ENCODE results near the gene CCDC186. TPM values are rescaled to one million over a fixed set of nuclear protein-coding genes. Genes with fewer than 3 reads are reported as not detected.

CCDC186 gene
- total RNA-seq, 6 experiments from 2014 or later: 10.9 to 14.7 (median 12.6) TPM

DNA sequence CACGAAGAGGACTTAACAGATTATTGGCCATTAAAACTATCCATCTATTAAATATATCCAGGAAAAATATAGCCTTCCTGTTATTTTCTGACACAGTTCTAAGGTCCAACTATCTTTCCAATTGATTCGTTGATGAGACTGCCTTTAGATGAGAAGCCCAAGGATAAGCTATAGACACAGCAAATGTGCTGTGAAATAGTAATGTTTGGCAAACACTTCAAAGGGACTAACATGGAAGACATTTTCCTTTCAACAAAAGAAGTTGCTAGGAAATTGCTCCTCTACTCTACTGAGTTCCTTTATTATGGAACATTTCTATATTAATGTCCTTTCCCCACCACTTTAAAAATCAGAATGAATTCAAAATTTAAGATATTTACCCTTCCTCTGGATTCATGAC, 38.5 kb downstream of the CCDC186 start:
- no peaks in the 10 kb centered on the region for H3K9me3 Mint-ChIP-seq
- H3K4me1 Mint-ChIP-seq (ENCODE audit: low read depth): no peaks in the 10 kb centered on the region
- no peak overlapping the region for H3K4me3 Mint-ChIP-seq
- H3K27ac Mint-ChIP-seq: no peak overlapping the region
- DNase-seq: no peak
- H3K27me3 Mint-ChIP-seq (ENCODE audit: insufficient read depth): no peaks in the 10 kb centered on the region
- TF ChIP-seq, protein P1, sequence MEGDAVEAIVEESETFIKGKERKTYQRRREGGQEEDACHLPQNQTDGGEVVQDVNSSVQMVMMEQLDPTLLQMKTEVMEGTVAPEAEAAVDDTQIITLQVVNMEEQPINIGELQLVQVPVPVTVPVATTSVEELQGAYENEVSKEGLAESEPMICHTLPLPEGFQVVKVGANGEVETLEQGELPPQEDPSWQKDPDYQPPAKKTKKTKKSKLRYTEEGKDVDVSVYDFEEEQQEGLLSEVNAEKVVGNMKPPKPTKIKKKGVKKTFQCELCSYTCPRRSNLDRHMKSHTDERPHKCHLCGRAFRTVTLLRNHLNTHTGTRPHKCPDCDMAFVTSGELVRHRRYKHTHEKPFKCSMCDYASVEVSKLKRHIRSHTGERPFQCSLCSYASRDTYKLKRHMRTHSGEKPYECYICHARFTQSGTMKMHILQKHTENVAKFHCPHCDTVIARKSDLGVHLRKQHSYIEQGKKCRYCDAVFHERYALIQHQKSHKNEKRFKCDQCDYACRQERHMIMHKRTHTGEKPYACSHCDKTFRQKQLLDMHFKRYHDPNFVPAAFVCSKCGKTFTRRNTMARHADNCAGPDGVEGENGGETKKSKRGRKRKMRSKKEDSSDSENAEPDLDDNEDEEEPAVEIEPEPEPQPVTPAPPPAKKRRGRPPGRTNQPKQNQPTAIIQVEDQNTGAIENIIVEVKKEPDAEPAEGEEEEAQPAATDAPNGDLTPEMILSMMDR (IDR thresholded peaks at IDR 0.05): no peak
- peaks cover 8% of the 10 kb centered on the region for H3K36me3 Mint-ChIP-seq (ENCODE audit: low read depth)

DNA sequence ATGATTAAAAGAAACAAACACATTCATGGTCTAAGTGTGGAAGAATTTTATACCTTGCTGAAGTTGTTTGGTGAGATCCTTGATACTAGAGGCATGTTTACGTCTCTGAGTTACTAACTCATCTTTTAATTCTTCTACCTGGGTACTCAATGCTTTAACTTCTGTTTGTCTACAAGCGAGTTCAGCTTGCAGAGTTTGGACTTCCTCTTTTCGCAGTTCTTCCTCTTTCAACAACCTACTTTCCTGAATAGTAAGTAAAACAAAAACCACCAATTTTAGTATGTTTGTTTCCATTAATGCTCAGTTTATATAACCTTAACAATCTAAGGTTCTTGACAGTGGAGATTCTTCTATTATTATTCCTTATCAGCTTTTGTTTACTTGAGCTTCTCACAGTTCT, 42.9 kb downstream of the CCDC186 start:
- no peaks in the 10 kb centered on the region for H3K27me3 Mint-ChIP-seq (ENCODE audit: insufficient read depth)
- no peak overlapping the region for H3K27ac Mint-ChIP-seq

DNA sequence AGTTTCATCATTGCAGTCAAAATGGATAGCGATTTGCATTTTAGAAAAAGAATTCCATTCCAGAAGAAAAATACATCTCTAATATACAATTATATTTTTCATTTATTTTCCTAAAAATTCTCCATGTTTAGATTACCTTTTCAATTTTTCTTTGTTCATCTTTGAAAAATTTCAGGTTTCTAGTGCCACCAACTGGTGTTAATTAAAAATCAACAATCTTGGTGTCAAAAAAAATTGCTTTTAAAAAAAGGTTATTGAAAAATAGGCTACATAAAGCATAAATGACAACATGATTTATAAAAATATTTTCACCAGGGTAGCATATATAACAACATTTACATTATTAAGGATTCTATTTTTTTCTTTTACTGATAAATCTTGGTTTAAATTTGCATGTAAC, 53.0 kb downstream of the CCDC186 start:
- H3K27ac Mint-ChIP-seq: no peak overlapping the region
- H3K9me3 Mint-ChIP-seq: no peaks in the 10 kb centered on the region
- peaks cover 9% of the 10 kb centered on the region for H3K4me1 Mint-ChIP-seq (ENCODE audit: low read depth)
- H3K36me3 Mint-ChIP-seq (ENCODE audit: low read depth): peaks cover 6% of the 10 kb centered on the region; the same call in 1 of the 2 replicates
- DNase-seq: no peak
- TF ChIP-seq, protein P1 (IDR thresholded peaks at IDR 0.05): no peak; the same call in 1 of the 2 replicates
- H3K27me3 Mint-ChIP-seq (ENCODE audit: insufficient read depth): peaks cover 8% of the 10 kb centered on the region; the same call in 1 of the 2 replicates
- no peak overlapping the region for H3K4me3 Mint-ChIP-seq

More for the DNA sequence above, 42.9 kb downstream of the CCDC186 start:
- no peaks in the 10 kb centered on the region for H3K9me3 Mint-ChIP-seq
- no peak for DNase-seq
- peaks cover 18% of the 10 kb centered on the region; the same call in 1 of the 2 replicates for H3K36me3 Mint-ChIP-seq (ENCODE audit: low read depth)
- TF ChIP-seq, protein P1 (IDR thresholded peaks at IDR 0.05): no peak
- H3K4me1 Mint-ChIP-seq (ENCODE audit: low read depth): no peaks in the 10 kb centered on the region
- no peak overlapping the region for H3K4me3 Mint-ChIP-seq

DNA sequence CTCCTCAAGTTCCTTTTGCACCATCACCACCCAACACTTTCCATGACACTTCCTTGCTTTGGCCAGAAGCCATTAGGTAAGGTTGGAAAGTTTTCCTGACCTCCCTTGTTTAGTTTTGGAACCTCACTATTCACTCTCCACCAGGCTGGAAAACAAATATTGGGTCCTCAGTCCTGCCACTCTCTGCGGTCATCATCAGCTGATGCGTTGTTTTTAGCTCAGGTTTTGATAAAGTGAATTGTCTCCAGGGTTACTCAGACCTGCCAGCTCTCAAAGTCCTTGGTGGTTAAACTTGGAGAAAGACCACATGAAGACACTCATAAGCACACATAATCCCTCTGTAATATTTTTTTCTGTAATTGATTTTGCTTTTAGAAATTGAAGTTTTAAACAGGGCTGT, 55.5 kb downstream of the CCDC186 start:
- Mint-ChIP-seq H3K9me3 (no peaks in the 10 kb centered on the region), H3K27me3 (ENCODE audit: insufficient read depth) (peaks cover 6% of the 10 kb centered on the region; the same call in 1 of the 2 replicates), H3K4me3 (no peak overlapping the region), H3K4me1 (ENCODE audit: low read depth) (peaks cover 15% of the 10 kb centered on the region), H3K27ac (no peak overlapping the region), H3K36me3 (ENCODE audit: low read depth) (peaks cover 6% of the 10 kb centered on the region; the same call in 1 of the 2 replicates)
- no peak for DNase-seq
- TF ChIP-seq, protein P1 (IDR thresholded peaks at IDR 0.05): no peak

DNA sequence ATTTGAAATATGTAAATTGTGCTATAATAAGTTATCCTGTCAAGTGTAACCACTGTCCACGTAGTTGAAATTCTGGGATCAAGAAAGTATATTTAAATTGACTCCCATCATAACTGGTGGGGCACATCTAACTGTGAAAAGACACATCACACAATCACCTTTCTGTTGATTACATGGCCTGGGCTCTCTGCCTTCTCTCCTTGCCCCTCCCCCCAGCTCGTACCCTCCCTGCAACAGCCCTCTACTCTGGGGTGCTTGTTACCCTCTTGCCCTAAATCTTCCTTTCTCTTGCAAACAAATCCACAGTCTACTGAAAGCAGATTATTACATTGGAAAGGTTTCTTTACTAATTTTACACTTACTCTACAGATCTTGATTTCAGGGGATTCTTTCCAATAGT, 56.3 kb downstream of the CCDC186 start:
- DNase-seq: no peak
- Mint-ChIP-seq H3K27me3 (ENCODE audit: insufficient read depth) (peaks cover 6% of the 10 kb centered on the region; the same call in 1 of the 2 replicates), H3K9me3 (no peaks in the 10 kb centered on the region), H3K4me3 (no peak overlapping the region), H3K36me3 (ENCODE audit: low read depth) (peaks cover 6% of the 10 kb centered on the region; the same call in 1 of the 2 replicates), H3K27ac (no peak overlapping the region), H3K4me1 (ENCODE audit: low read depth) (peaks cover 15% of the 10 kb centered on the region)
- TF ChIP-seq, protein P1 (IDR thresholded peaks at IDR 0.05): no peak

Measured in HFFc6 (cell line).